ENCODE data around the gene KANSL3. TPM values are rescaled to one million over a fixed set of nuclear protein-coding genes. Genes with fewer than 3 reads are reported as not detected.

KANSL3 gene
- total and polyA plus RNA-seq, 7 donors, result 12.0 to 55.0 (median 35.4) TPM

GRCh38 chr2:96547203-96547641 is 90.9 kb downstream of the KANSL3 start:
- 80 to 87% methylated on average over 7 of the region's 7 CpGs for WGBS, 2 donors
- Histone ChIP-seq H3K4me1 (peaks cover 0 to 4% (median 0%) of the 10 kb centered on the region in 4 donors), H3K9me3 (no peaks in the 10 kb centered on the region), H3K36me3 (peaks cover 6 to 57% (median 32%) of the 10 kb centered on the region in 4 donors), H3K27me3 (no peaks in the 10 kb centered on the region), H3K4me3 (no peak overlapping the region), H3K27ac (no peak overlapping the region)
- TF ChIP-seq CTCF (IDR thresholded peaks at IDR 0.05) (no peak), EP300 (IDR thresholded peaks at IDR 0.05) (no peak), POLR2A (IDR thresholded peaks at IDR 0.05) (no peak), POLR2AphosphoS5 (IDR thresholded peaks at IDR 0.05) (no peak)
- intact Hi-C loops (cut with DNase I), result no loop called here
- DNase-seq, result no peak

DNA sequence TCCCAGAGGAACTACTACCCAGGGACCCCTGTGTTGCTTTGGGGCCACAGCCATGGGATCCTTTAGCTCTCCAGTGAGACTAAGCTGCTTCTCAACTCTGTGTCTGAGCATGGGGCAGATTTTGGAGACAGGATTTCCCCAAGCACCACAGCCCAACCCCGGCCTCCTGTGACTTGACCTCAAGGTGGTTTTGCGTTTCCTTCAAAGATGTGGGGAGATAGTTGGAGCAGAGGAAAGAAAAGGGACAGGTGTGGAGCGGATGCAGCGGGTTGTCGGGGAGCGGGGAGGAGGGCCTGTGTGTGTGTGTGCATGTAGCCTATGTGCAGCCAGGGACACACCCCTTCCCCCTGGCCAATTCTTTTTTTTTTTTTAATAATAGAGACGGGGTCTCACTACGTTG is 91.3 kb downstream of the KANSL3 start:
- peaks cover 6 to 52% (median 30%) of the 10 kb centered on the region in 4 donors for H3K36me3 ChIP-seq
- TF ChIP-seq POLR2AphosphoS5 (IDR thresholded peaks at IDR 0.05) (no peak), EP300 (IDR thresholded peaks at IDR 0.05) (no peak), POLR2A (IDR thresholded peaks at IDR 0.05) (no peak), CTCF (IDR thresholded peaks at IDR 0.05) (no peak)
- H3K27me3 ChIP-seq, result no peaks in the 10 kb centered on the region
- no peaks in the 10 kb centered on the region for H3K9me3 ChIP-seq
- 79 to 88% methylated on average over 8 of the region's 8 CpGs for WGBS, 2 donors
- no peak for DNase-seq
- H3K4me1 ChIP-seq, result peaks cover 0 to 6% (median 2%) of the 10 kb centered on the region in 4 donors
- no peak overlapping the region for H3K27ac ChIP-seq
- intact Hi-C loops (cut with DNase I), result no loop called here
- no peak overlapping the region for H3K4me3 ChIP-seq

GRCh38 chr2:96546321-96546720 is 91.8 kb downstream of the KANSL3 start:
- WGBS, 2 donors, result 84 to 93% methylated on average over 5 of the region's 5 CpGs
- Histone ChIP-seq H3K9me3 (no peaks in the 10 kb centered on the region), H3K4me1 (peaks cover 0 to 11% (median 7%) of the 10 kb centered on the region in 4 donors), H3K27ac (no peak overlapping the region), H3K27me3 (no peaks in the 10 kb centered on the region), H3K4me3 (no peak overlapping the region), H3K36me3 (peaks cover 6 to 48% (median 27%) of the 10 kb centered on the region in 4 donors)
- no peak for DNase-seq
- intact Hi-C loops (cut with DNase I), result no loop called here
- TF ChIP-seq POLR2AphosphoS5 (IDR thresholded peaks at IDR 0.05) (no peak), CTCF (IDR thresholded peaks at IDR 0.05) (no peak), POLR2A (IDR thresholded peaks at IDR 0.05) (no peak), EP300 (IDR thresholded peaks at IDR 0.05) (no peak)

Other genes starting within 250 kb of the KANSL3 start
- under 1 TPM in 1 of 4 donors, not detected in 3; 0.36 TPM for gene NEURL3, start 133.0 kb downstream of the KANSL3 start, total RNA-seq
- gene NEURL3, start 133.0 kb downstream of the KANSL3 start, polyA plus RNA-seq, result 1 to 10 TPM; 3.5 to 6.4 (median 3.6) TPM
- 100 to 1,000 TPM in 1 of 4 donors, 10 to 100 TPM in 3; 14.3 to 179 (median 30.4) TPM for gene ARID5A, start 101.6 kb downstream of the KANSL3 start, total RNA-seq
- gene ARID5A, start 101.6 kb downstream of the KANSL3 start, polyA plus RNA-seq, result 10 to 100 TPM in 1 of 3 donors, 1 to 10 TPM in 2; 7.8 to 29.0 (median 9.5) TPM
- under 1 TPM in 1 of 4 donors, not detected in 3; under 0.01 TPM for gene FER1L5, start 4.5 kb upstream of the KANSL3 start, total RNA-seq
- gene FER1L5, start 4.5 kb upstream of the KANSL3 start, polyA plus RNA-seq, result under 1 TPM in 1 of 3 donors, not detected in 2; 0.01 TPM
- 10 to 100 TPM; 11.9 to 23.2 (median 17.2) TPM for gene LMAN2L, start 101.8 kb upstream of the KANSL3 start, total RNA-seq
- gene LMAN2L, start 101.8 kb upstream of the KANSL3 start, polyA plus RNA-seq, result 10 to 100 TPM in 1 of 3 donors, 1 to 10 TPM in 2; 3.6 to 14.0 (median 5.1) TPM
- 1 to 10 TPM; 2.3 to 6.6 (median 3.4) TPM for gene CNNM4, start 122.6 kb upstream of the KANSL3 start, total RNA-seq
- gene CNNM4, start 122.6 kb upstream of the KANSL3 start, polyA plus RNA-seq, result 10 to 100 TPM in 1 of 3 donors, 1 to 10 TPM in 2; 9.0 to 36.7 (median 9.2) TPM
- gene CNNM3, start 178.0 kb upstream of the KANSL3 start, total RNA-seq, result 10 to 100 TPM in 3 of 4 donors, 1 to 10 TPM in 1; 8.9 to 16.6 (median 11.8) TPM
- gene CNNM3, start 178.0 kb upstream of the KANSL3 start, polyA plus RNA-seq, result 10 to 100 TPM in 1 of 3 donors, 1 to 10 TPM in 2; 1.2 to 11.9 (median 1.2) TPM
- 1 to 10 TPM; 1.8 to 5.5 (median 4.2) TPM for gene ANKRD23, start 205.7 kb upstream of the KANSL3 start, total RNA-seq
- 1 to 10 TPM in 1 of 3 donors, under 1 TPM in 1, not detected in 1; 0.69 to 4.2 TPM for gene ANKRD23, start 205.7 kb upstream of the KANSL3 start, polyA plus RNA-seq
- gene ANKRD39, start 219.7 kb upstream of the KANSL3 start, total RNA-seq, result 10 to 100 TPM; 11.4 to 34.1 (median 26.1) TPM
- 10 to 100 TPM; 12.5 to 14.8 (median 12.6) TPM for gene ANKRD39, start 219.7 kb upstream of the KANSL3 start, polyA plus RNA-seq
- 10 to 100 TPM; 57.1 to 90.1 (median 68.9) TPM for gene SEMA4C, start 231.8 kb upstream of the KANSL3 start, total RNA-seq
- 10 to 100 TPM in 1 of 3 donors, 1 to 10 TPM in 2; 3.6 to 21.3 (median 7.9) TPM for gene SEMA4C, start 231.8 kb upstream of the KANSL3 start, polyA plus RNA-seq